Lower lobe of right lung (tissue), 2 donors: ENCODE measurements around the gene VSTM2A. TPM values are rescaled to one million over a fixed set of nuclear protein-coding genes. Genes with fewer than 3 reads are reported as not detected.

Source experiments
- ATAC-seq, 2 donors: fragments of 200-7000 bp; cut with Tn5 transposase; one replicate each; pipeline ENCODE4 v1.9.1; 2020 to 2022; ENCODE audit warnings: mild to moderate bottlenecking in 2 of 2, moderate library complexity in 2 of 2
- DNase-seq: peaks from one replicate; pipeline ENCODE4 v3.0.0-alpha.2; 2020
- H3K27ac ChIP-seq: fragments of 200-600 bp; one replicate; pipeline ENCODE4 v1.8.0; 2022
- H3K27me3 ChIP-seq: fragments of 200-600 bp; one replicate; pipeline ENCODE4 v1.8.0; 2022; ENCODE audit warnings: low read depth
- H3K36me3 ChIP-seq: fragments of 200-600 bp; one replicate; pipeline ENCODE4 v1.8.0; 2022; ENCODE audit warnings: mild to moderate bottlenecking
- H3K4me1 ChIP-seq: fragments of 200-600 bp; one replicate; pipeline ENCODE4 v1.8.0; 2022
- H3K4me3 ChIP-seq: fragments of 200-600 bp; one replicate; pipeline ENCODE4 v1.8.0; 2022; ENCODE audit warnings: mild to moderate bottlenecking
- H3K9me3 ChIP-seq: fragments of 200-600 bp; one replicate; pipeline ENCODE4 v1.8.0; 2022
- CTCF ChIP-seq: fragments of 200-600 bp; IDR thresholded peaks from one replicate; pipeline ENCODE4 v1.8.0; 2022; ENCODE audit warnings: antibody characterized with exemption, mild to moderate bottlenecking
- intact Hi-C: fragments of 100-400 bp; cut with DNase I; formaldehyde crosslinking; loops from one replicate; pipeline ENCODE4 v1.11.0; 2022
- total RNA-seq: library from RNA; stranded (reverse); fragmentation: NEBNext Ultra II Directional; extraction: Animal tissue kit (Norgen Biotek cat#: 25700); gene quantifications from one replicate; pipeline ENCODE4 v1.2.1, GENCODE V29; 2021
- donor health status: DM: no; HTN: yes; CAD: no; lungs with severe emphysema.

The VSTM2A gene
- total RNA-seq, 1 donor from 2014 or later = not detected

- no peak overlapping the region for H3K27ac ChIP-seq
- DNase-seq (no peak), ATAC-seq (no peak)
- H3K4me1 ChIP-seq = no peaks in the 10 kb centered on the region
- TF ChIP-seq CTCF = no peak
- H3K9me3 ChIP-seq = no peaks in the 10 kb centered on the region
- no peaks in the 10 kb centered on the region for H3K27me3 ChIP-seq
- H3K36me3 ChIP-seq = no peaks in the 10 kb centered on the region
- intact Hi-C loops = no loop called here
- H3K4me3 ChIP-seq = no peak overlapping the region
These were observed 13.9 kb downstream of the VSTM2A start for GRCh38 chr7:54556121-54556520.

GRCh38 chr7:54559401-54559800, 17.2 kb downstream of the VSTM2A start:
- no peak for TF ChIP-seq CTCF
- no peaks in the 10 kb centered on the region for H3K27me3 ChIP-seq
- intact Hi-C loops = no loop called here

GRCh38 chr7:54560198-54560597, 18.0 kb downstream of the VSTM2A start:
- H3K4me3 ChIP-seq = no peak overlapping the region
- no peak for ATAC-seq
- H3K27me3 ChIP-seq = no peaks in the 10 kb centered on the region
- no peak for TF ChIP-seq CTCF
- no peaks in the 10 kb centered on the region for H3K4me1 ChIP-seq
- DNase-seq = no peak
- no peak overlapping the region for H3K27ac ChIP-seq
- no peaks in the 10 kb centered on the region for H3K9me3 ChIP-seq
- intact Hi-C loops = no loop called here
- H3K36me3 ChIP-seq = no peaks in the 10 kb centered on the region

More at GRCh38 chr7:54559401-54559800, 17.2 kb downstream of the VSTM2A start:
- Histone ChIP-seq H3K4me1 (no peaks in the 10 kb centered on the region), H3K4me3 (no peak overlapping the region), H3K9me3 (no peaks in the 10 kb centered on the region), H3K36me3 (no peaks in the 10 kb centered on the region), H3K27ac (no peak overlapping the region)
- ATAC-seq = no peak
- no peak for DNase-seq

GRCh38 chr7:54560723-54561122, 18.5 kb downstream of the VSTM2A start:
- no peak overlapping the region for H3K27ac ChIP-seq
- DNase-seq (no peak), ATAC-seq (no peak)
- no peaks in the 10 kb centered on the region for H3K9me3 ChIP-seq
- intact Hi-C loops = no loop called here
- TF ChIP-seq CTCF = no peak
- H3K4me3 ChIP-seq = no peak overlapping the region
- H3K4me1 ChIP-seq = no peaks in the 10 kb centered on the region
- H3K36me3 ChIP-seq = no peaks in the 10 kb centered on the region
- H3K27me3 ChIP-seq = no peaks in the 10 kb centered on the region

GRCh38 chr7:54563329-54563916, 21.2 kb downstream of the VSTM2A start:
- no peak for DNase-seq
- intact Hi-C loops = no loop called here
- Histone ChIP-seq H3K36me3 (no peaks in the 10 kb centered on the region), H3K27ac (no peak overlapping the region), H3K9me3 (no peaks in the 10 kb centered on the region), H3K4me1 (no peaks in the 10 kb centered on the region), H3K4me3 (no peak overlapping the region), H3K27me3 (no peaks in the 10 kb centered on the region)
- TF ChIP-seq CTCF = no peak
- ATAC-seq = no peak
